ENCODE results near the gene LRRC75B.
"Not testable (repeated sequence)": the region's sequence is repeated elsewhere in the genome, so short reads cannot be mapped to it uniquely, and the experiment has no call there.

Gene LRRC75B

GRCh38 chr22:24603770-24604629 is 11.1 kb upstream of the LRRC75B start:
- ATAC-seq = peak; percentile 50

- ATAC-seq = not testable (repeated sequence)
Observed at GRCh38 chr22:24602847-24603769, 10.2 kb upstream of the LRRC75B start, which contains the start of gene GGT1. Gene GGT1 (plus strand): TSS chr22:24603193. CDS start chr22:24611082, 7,889 bp downstream.

- not testable (repeated sequence) for ATAC-seq
Observed at GRCh38 chr22:24602105-24602749, 9.4 kb upstream of the LRRC75B start.

DNA sequence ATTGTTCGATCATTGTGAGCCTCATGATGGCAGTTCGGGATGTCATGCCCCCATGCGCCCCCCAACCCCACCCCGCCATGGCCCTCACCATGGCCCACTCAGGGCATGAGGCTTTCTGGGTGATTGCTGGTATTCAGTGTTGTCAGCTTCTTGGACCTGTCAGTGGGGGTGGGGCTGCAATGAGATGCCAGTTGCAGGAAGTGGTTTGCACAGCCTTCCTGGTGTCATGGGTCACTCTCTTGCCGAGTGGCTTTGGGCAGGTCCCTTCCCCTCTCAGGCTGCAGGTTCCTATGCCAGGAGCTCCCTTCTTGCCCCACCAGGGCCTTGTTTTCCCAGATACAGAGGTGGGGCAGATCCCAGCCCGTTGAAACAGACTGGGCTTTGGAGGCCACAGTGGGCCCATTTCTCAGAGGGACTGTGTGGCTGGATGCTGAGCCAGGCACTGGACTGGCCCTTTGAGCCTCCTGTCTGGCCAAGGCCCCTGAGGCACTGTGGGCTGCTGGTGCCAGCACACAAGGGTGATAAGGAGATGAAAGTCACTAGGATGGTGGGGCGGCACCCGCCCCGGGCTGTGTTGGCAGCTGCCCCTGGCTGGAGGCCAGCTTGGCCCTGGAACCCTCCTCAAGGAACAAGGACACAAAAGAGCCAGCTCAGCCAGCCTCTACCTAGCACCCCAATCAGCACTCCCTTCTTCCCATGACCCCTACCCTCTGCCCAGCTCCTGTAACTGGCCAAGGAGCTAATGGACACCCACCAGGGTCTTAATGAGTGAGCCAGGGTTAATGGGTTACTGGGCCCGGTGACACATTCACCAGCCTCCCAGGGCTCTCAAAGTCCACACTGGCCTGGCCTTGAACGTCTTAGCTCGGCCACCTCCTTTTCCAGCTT is 8.6 kb upstream of the LRRC75B start:
- no peak for TF ChIP-seq ARNTL (CRISPR knock-in tag; IDR thresholded peaks at IDR 0.05; ENCODE audit: borderline replicate concordance, low read depth)
- no peak for TF ChIP-seq TOX (CRISPR knock-in tag; IDR thresholded peaks at IDR 0.05; ENCODE audit: borderline replicate concordance)
- no peak for TF ChIP-seq GLIS3 (CRISPR knock-in tag; IDR thresholded peaks at IDR 0.05)
- no peak for TF ChIP-seq PATZ1 (CRISPR knock-in tag; IDR thresholded peaks at IDR 0.05; ENCODE audit: borderline replicate concordance)
- TF ChIP-seq ESRRG (CRISPR knock-in tag; IDR thresholded peaks at IDR 0.05) = no peak
- no peak for TF ChIP-seq CSRNP3 (CRISPR knock-in tag; IDR thresholded peaks at IDR 0.05)
- TF ChIP-seq PPARA (CRISPR knock-in tag; IDR thresholded peaks at IDR 0.05; ENCODE audit: borderline replicate concordance) = no peak
- TF ChIP-seq ZFP30 (CRISPR knock-in tag; IDR thresholded peaks at IDR 0.05) = no peak
- TF ChIP-seq ZNF70 (CRISPR knock-in tag; IDR thresholded peaks at IDR 0.05) = no peak
- TF ChIP-seq CSDC2 (CRISPR knock-in tag; IDR thresholded peaks at IDR 0.05) = no peak
- TF ChIP-seq, protein P1, sequence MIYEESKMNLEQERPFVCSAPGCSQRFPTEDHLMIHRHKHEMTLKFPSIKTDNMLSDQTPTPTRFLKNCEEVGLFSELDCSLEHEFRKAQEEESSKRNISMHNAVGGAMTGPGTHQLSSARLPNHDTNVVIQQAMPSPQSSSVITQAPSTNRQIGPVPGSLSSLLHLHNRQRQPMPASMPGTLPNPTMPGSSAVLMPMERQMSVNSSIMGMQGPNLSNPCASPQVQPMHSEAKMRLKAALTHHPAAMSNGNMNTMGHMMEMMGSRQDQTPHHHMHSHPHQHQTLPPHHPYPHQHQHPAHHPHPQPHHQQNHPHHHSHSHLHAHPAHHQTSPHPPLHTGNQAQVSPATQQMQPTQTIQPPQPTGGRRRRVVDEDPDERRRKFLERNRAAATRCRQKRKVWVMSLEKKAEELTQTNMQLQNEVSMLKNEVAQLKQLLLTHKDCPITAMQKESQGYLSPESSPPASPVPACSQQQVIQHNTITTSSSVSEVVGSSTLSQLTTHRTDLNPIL (CRISPR knock-in tag; IDR thresholded peaks at IDR 0.05; ENCODE audit: low read depth) = no peak
- TF ChIP-seq TSHZ2 (CRISPR knock-in tag; IDR thresholded peaks at IDR 0.05) = no peak
- TF ChIP-seq ZNF8 (CRISPR knock-in tag; IDR thresholded peaks at IDR 0.05) = no peak
- no peak for TF ChIP-seq ISL1 (CRISPR knock-in tag; IDR thresholded peaks at IDR 0.05)
- TF ChIP-seq ZFP3 (CRISPR knock-in tag; IDR thresholded peaks at IDR 0.05) = no peak
- no peak for TF ChIP-seq ZNF565 (CRISPR knock-in tag; conservative IDR thresholded peaks at IDR 0.05; ENCODE audit: low read depth)
- TF ChIP-seq, protein P2, sequence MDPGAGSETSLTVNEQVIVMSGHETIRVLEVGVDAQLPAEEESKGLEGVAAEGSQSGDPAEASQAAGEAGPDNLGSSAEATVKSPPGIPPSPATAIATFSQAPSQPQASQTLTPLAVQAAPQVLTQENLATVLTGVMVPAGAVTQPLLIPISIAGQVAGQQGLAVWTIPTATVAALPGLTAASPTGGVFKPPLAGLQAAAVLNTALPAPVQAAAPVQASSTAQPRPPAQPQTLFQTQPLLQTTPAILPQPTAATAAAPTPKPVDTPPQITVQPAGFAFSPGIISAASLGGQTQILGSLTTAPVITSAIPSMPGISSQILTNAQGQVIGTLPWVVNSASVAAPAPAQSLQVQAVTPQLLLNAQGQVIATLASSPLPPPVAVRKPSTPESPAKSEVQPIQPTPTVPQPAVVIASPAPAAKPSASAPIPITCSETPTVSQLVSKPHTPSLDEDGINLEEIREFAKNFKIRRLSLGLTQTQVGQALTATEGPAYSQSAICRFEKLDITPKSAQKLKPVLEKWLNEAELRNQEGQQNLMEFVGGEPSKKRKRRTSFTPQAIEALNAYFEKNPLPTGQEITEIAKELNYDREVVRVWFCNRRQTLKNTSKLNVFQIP (CRISPR knock-in tag; IDR thresholded peaks at IDR 0.05; ENCODE audit: borderline replicate concordance, low read depth) = no peak
- no peak for ATAC-seq

DNA sequence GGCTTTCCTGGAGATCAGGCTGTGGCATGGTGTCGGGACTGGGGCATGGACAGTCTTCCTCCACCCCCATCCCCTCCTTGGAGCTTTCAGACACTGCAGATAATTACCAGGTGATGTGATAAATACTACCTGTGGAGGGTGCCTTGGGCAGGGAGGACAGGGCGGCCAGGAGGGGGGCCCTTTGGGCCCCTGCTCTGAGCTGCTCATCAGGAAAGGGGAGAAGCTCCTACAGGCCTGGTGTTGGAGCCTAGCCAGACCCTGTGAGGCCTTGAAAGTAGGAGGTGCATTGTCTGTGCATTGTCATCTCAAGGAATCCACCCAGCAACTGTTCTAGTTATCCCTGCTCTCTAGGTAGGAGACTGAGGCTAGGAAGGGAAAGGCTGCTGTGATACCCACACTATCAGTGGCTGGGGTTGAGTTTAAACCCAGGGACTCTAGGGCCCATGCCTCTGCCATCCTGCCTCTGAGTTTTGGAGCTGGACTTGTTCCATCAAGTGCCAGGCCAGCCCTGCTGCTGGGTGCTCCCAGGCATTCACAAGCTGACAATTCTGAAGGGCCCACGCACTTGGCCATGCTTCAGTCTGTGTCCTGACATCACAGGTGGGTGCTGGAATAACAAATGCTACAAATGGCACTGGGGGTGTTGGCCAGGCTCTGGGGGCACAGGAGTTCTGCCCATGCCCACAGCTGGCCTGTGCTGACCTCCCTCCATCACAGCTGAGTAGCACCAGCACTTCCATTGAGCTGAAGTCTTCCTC is 7.3 kb upstream of the LRRC75B start:
- ATAC-seq = peak; percentile 43

Measured in SK-N-SH treated with all-trans-retinoic acid at 6 μM for 48 hours (cell line).